CD4-positive, CD25-positive, alpha-beta regulatory T cell (primary cell): ENCODE results near the gene DMD. TPM values are rescaled to one million over a fixed set of nuclear protein-coding genes. Genes with fewer than 3 reads are reported as not detected.

Experiments used
- ATAC-seq, 2 donors: fragments of 150-1000 bp; cut with Tn5 transposase; one replicate each; pipeline ENCODE4 v1.10.0; 2021; ENCODE audit warnings: low read depth in 2 of 2, moderate number of reproducible peaks in 2 of 2, moderate library complexity in 1 of 2
- DNase-seq, 3 donors: peaks; one replicate each; pipeline versions ENCODE4 v3.0.0 to v3.0.0-alpha.2; 2012 to 2022; ENCODE audit warnings: mixed read lengths in 1 of 3
- H3K27ac ChIP-seq: one replicate; pipeline ENCODE4 v1.7.0; 2013; ENCODE audit warnings: mild to moderate bottlenecking, low read length; ENCODE audit not compliant: insufficient read depth, poor library complexity, severe bottlenecking
- H3K27me3 ChIP-seq: one replicate; pipeline ENCODE4 v1.7.0; 2013; ENCODE audit warnings: low read length; ENCODE audit not compliant: control insufficient read depth, insufficient read depth
- H3K36me3 ChIP-seq: one replicate; pipeline ENCODE4 v1.7.0; 2013; ENCODE audit warnings: mild to moderate bottlenecking, low read length, moderate library complexity; ENCODE audit not compliant: control insufficient read depth, insufficient read depth
- H3K4me1 ChIP-seq: 2 replicates; pipeline ENCODE4 v1.7.0; 2013; ENCODE audit warnings: mild to moderate bottlenecking, low read length; ENCODE audit not compliant: insufficient read depth, control insufficient read depth, poor library complexity, severe bottlenecking
- H3K4me3 ChIP-seq: one replicate; pipeline ENCODE4 v1.7.0; 2013; ENCODE audit warnings: low read depth, mild to moderate bottlenecking, low read length, moderate library complexity
- H3K9me3 ChIP-seq, 2 experiments: 1 replicate in 1 of 2; 2 replicates in 1 of 2; pipeline ENCODE4 v1.7.0; 2013; ENCODE audit warnings: low read length in 2 of 2, mild to moderate bottlenecking in 1 of 2, moderate library complexity in 1 of 2; ENCODE audit not compliant: control insufficient read depth in 2 of 2
- H3K27ac Mint-ChIP-seq, 3 donors: one replicate each; pipeline ENCODE4 v1.8.0; 2020 to 2022; ENCODE audit warnings: mild to moderate bottlenecking in 3 of 3, mixed read lengths in 3 of 3, moderate library complexity in 2 of 3
- H3K27me3 Mint-ChIP-seq: one replicate; pipeline ENCODE4 v1.8.0; 2022; ENCODE audit warnings: mild to moderate bottlenecking, mixed read lengths
- H3K36me3 Mint-ChIP-seq: one replicate; pipeline ENCODE4 v1.8.0; 2020; ENCODE audit warnings: mixed read lengths
- H3K4me1 Mint-ChIP-seq, 4 donors: one replicate each; pipeline ENCODE4 v1.8.0; 2020 to 2022; ENCODE audit warnings: mixed read lengths in 4 of 4, mild to moderate bottlenecking in 1 of 4
- H3K4me3 Mint-ChIP-seq, 4 donors: one replicate each; pipeline ENCODE4 v1.8.0; 2020 to 2022; ENCODE audit warnings: mild to moderate bottlenecking in 4 of 4, mixed read lengths in 4 of 4, moderate library complexity in 3 of 4
- H3K9me3 Mint-ChIP-seq, 7 donors: one replicate each; pipeline ENCODE4 v1.8.0; 2020 to 2022; ENCODE audit warnings: mixed read lengths in 7 of 7, mild to moderate bottlenecking in 3 of 7, moderate library complexity in 2 of 7
- polyA plus RNA-seq, 4 donors: library from polyadenylated mRNA; unstranded; fragments of 300-500 nt; fragmentation: Illumina TruSeq; gene quantifications; one replicate each; pipeline ENCODE4 v1.2.3, GENCODE V29; 2021
- total RNA-seq: library from RNA; stranded (reverse); gene quantifications from one replicate; pipeline ENCODE4 v1.2.3, GENCODE V29; 2022

The DMD gene
- total and polyA plus RNA-seq, 5 donors from 2014 or later = 0.20 to 2.8 (median 0.98) TPM

- H3K4me1 Mint-ChIP-seq = no peaks in the 10 kb centered on the region
- DNase-seq (no peak), ATAC-seq (no peak)
- H3K4me3 Mint-ChIP-seq = no peak overlapping the region
- H3K36me3 Mint-ChIP-seq = no peaks in the 10 kb centered on the region
- H3K9me3 Mint-ChIP-seq = peaks cover 0 to 3% (median 0%) of the 10 kb centered on the region in 7 donors
- H3K27ac Mint-ChIP-seq = no peak overlapping the region
- no peaks in the 10 kb centered on the region for H3K4me1 ChIP-seq
- no peaks in the 10 kb centered on the region for H3K27me3 Mint-ChIP-seq
- H3K27me3 ChIP-seq = no peaks in the 10 kb centered on the region
- no peaks in the 10 kb centered on the region for H3K9me3 ChIP-seq
- H3K4me3 ChIP-seq = no peak overlapping the region
- H3K27ac ChIP-seq = no peak overlapping the region
- no peaks in the 10 kb centered on the region for H3K36me3 ChIP-seq
These were observed 1545.9 kb downstream of the DMD start for GRCh38 chrX:31665454-31665853.

DNA sequence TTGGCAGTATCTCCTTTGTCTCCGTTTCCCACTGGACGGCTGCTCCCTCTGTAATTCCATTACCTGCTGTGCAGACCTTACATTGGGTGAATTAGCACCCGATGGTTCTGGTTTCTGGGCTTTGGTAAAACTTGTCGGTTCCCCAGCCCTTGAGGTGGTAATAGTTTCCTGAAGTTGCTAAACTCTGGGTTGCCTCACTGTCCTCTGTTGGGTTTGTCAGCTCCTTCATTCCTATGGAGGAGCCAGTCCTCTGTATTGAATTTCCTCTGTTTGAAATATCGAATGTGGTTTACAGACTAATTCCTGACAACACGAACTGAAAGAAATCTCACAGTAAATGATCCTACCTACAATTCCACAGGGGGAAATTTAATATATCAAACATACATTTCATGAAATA, 1548.2 kb downstream of the DMD start:
- Mint-ChIP-seq H3K9me3 (peaks cover 0 to 3% (median 0%) of the 10 kb centered on the region in 7 donors), H3K4me1 (no peaks in the 10 kb centered on the region), H3K4me3 (no peak overlapping the region), H3K36me3 (no peaks in the 10 kb centered on the region), H3K27me3 (no peaks in the 10 kb centered on the region), H3K27ac (no peak overlapping the region)
- Histone ChIP-seq H3K27ac (no peak overlapping the region), H3K4me3 (no peak overlapping the region), H3K36me3 (no peaks in the 10 kb centered on the region), H3K4me1 (no peaks in the 10 kb centered on the region), H3K27me3 (no peaks in the 10 kb centered on the region), H3K9me3 (no peaks in the 10 kb centered on the region)
- DNase-seq (no peak), ATAC-seq (no peak)

DNA sequence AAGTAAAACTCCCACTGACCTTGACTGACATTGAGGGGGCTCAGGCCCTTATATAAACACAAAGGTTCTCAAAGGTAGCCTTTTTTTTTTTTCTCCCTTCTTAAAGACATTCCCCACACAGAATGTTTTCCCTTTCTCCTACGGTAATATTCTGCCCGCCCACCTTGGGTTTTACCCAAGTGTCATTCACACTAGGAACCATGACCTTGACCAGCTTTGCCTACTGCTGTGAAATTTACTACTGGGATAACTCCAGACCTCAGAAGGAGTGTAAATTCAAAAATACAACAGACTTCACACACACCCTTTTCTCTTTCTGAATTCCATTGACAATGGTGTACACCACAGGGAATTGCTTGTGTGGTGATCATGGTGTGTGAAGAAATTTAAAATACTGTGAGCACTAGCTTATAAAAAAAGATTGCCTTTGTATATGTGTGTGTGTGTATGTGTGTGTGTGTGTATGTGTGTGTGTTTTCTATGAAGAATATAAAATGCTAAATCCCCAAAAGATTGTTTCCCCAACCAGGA, 1550.0 kb downstream of the DMD start:
- DNase-seq (no peak), ATAC-seq (no peak)
- Mint-ChIP-seq H3K36me3 (no peaks in the 10 kb centered on the region), H3K4me1 (no peaks in the 10 kb centered on the region), H3K9me3 (peaks cover 0 to 3% (median 0%) of the 10 kb centered on the region in 7 donors), H3K27ac (no peak overlapping the region), H3K4me3 (no peak overlapping the region), H3K27me3 (no peaks in the 10 kb centered on the region)
- no peaks in the 10 kb centered on the region for H3K9me3 ChIP-seq
- no peaks in the 10 kb centered on the region for H3K4me1 ChIP-seq
- no peaks in the 10 kb centered on the region for H3K27me3 ChIP-seq
- H3K36me3 ChIP-seq = no peaks in the 10 kb centered on the region
- H3K4me3 ChIP-seq = no peak overlapping the region
- H3K27ac ChIP-seq = no peak overlapping the region

GRCh38 chrX:31658360-31658759, 1553.0 kb downstream of the DMD start:
- Mint-ChIP-seq H3K27ac (no peak overlapping the region), H3K36me3 (no peaks in the 10 kb centered on the region), H3K4me3 (no peak overlapping the region), H3K9me3 (peaks cover 0 to 3% (median 0%) of the 10 kb centered on the region in 7 donors), H3K4me1 (no peaks in the 10 kb centered on the region), H3K27me3 (no peaks in the 10 kb centered on the region)
- Histone ChIP-seq H3K36me3 (no peaks in the 10 kb centered on the region), H3K4me3 (no peak overlapping the region), H3K27ac (no peak overlapping the region), H3K9me3 (no peaks in the 10 kb centered on the region), H3K4me1 (no peaks in the 10 kb centered on the region), H3K27me3 (no peaks in the 10 kb centered on the region)
- ATAC-seq (no peak), DNase-seq (peak in 1 of 3 donors; percentile 4)

GRCh38 chrX:31656013-31656412, 1555.3 kb downstream of the DMD start:
- no peaks in the 10 kb centered on the region for H3K27me3 ChIP-seq
- no peaks in the 10 kb centered on the region for H3K36me3 Mint-ChIP-seq

DNA sequence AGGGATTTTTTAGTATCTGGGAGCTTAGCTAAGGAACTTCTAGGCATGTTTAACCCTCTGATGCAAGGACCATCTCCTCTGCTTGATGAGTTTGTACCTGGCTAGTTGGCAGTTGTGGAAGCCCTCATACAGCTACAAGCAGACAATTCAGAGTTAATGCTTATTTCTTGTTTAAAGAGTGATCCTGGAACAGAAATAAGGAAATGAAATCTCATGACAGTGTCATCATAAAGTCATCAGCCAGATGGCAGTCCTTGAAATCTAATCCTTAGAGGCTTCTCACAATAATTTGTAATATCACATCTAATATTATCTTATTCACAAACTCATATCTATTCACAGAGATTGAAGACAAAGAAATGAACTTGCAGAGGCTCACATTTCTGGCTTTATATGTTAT, 1557.9 kb downstream of the DMD start:
- Histone ChIP-seq H3K36me3 (no peaks in the 10 kb centered on the region), H3K4me1 (no peaks in the 10 kb centered on the region), H3K27me3 (no peaks in the 10 kb centered on the region), H3K27ac (no peak overlapping the region), H3K9me3 (no peaks in the 10 kb centered on the region), H3K4me3 (no peak overlapping the region)
- Mint-ChIP-seq H3K4me1 (no peaks in the 10 kb centered on the region), H3K27me3 (no peaks in the 10 kb centered on the region), H3K9me3 (peaks cover 0 to 3% (median 0%) of the 10 kb centered on the region in 7 donors), H3K27ac (no peak overlapping the region), H3K36me3 (no peaks in the 10 kb centered on the region), H3K4me3 (no peak overlapping the region)
- ATAC-seq (no peak), DNase-seq (no peak)

More at GRCh38 chrX:31656013-31656412, 1555.3 kb downstream of the DMD start:
- Mint-ChIP-seq H3K9me3 (peaks cover 0 to 3% (median 0%) of the 10 kb centered on the region in 7 donors), H3K4me3 (no peak overlapping the region), H3K4me1 (no peaks in the 10 kb centered on the region), H3K27me3 (no peaks in the 10 kb centered on the region), H3K27ac (no peak overlapping the region)
- Histone ChIP-seq H3K9me3 (no peaks in the 10 kb centered on the region), H3K27ac (no peak overlapping the region), H3K4me1 (no peaks in the 10 kb centered on the region), H3K36me3 (no peaks in the 10 kb centered on the region), H3K4me3 (no peak overlapping the region)
- no peak for DNase-seq
- no peak for ATAC-seq

- Mint-ChIP-seq H3K9me3 (peaks cover 0 to 3% (median 0%) of the 10 kb centered on the region in 7 donors), H3K36me3 (no peaks in the 10 kb centered on the region), H3K4me3 (no peak overlapping the region), H3K27me3 (no peaks in the 10 kb centered on the region), H3K27ac (no peak overlapping the region), H3K4me1 (no peaks in the 10 kb centered on the region)
- Histone ChIP-seq H3K27ac (no peak overlapping the region), H3K4me1 (no peaks in the 10 kb centered on the region), H3K4me3 (no peak overlapping the region), H3K36me3 (no peaks in the 10 kb centered on the region), H3K27me3 (no peaks in the 10 kb centered on the region), H3K9me3 (no peaks in the 10 kb centered on the region)
- no peak for ATAC-seq
- DNase-seq = no peak
These were observed 1558.7 kb downstream of the DMD start for GRCh38 chrX:31652650-31653049.

GRCh38 chrX:31649201-31649600, 1562.1 kb downstream of the DMD start:
- Mint-ChIP-seq H3K27ac (no peak overlapping the region), H3K4me1 (no peaks in the 10 kb centered on the region), H3K36me3 (no peaks in the 10 kb centered on the region), H3K9me3 (peaks cover 0 to 3% (median 0%) of the 10 kb centered on the region in 7 donors), H3K27me3 (no peaks in the 10 kb centered on the region), H3K4me3 (no peak overlapping the region)
- Histone ChIP-seq H3K9me3 (no peaks in the 10 kb centered on the region), H3K4me1 (no peaks in the 10 kb centered on the region), H3K4me3 (no peak overlapping the region), H3K27ac (no peak overlapping the region), H3K27me3 (no peaks in the 10 kb centered on the region), H3K36me3 (no peaks in the 10 kb centered on the region)
- DNase-seq = no peak
- ATAC-seq = no peak
